Motor neuron (in vitro differentiated cells): ENCODE results near the gene CD209. TPM values are rescaled to one million over a fixed set of nuclear protein-coding genes. Genes with fewer than 3 reads are reported as not detected.
A peak's percentile ranks its signal among the peaks of the same experiment; 100 is the strongest.

ENCODE experiments used
- ATAC-seq, 8 experiments: fragments of 200-7000 bp; cut with Tn5 transposase; replicated peaks in 6 of 8; 2 replicates each; pipeline ENCODE4 v1.8.0; 2021; ENCODE audit warnings: mild to moderate bottlenecking in 8 of 8, moderate library complexity in 8 of 8
- H3K27ac ChIP-seq, 2 donors: fragments of 250-450 bp; sonication (Bioruptor Pico); 2 replicates each; pipeline ENCODE4 v1.9.0; 2021; ENCODE audit warnings: antibody characterized with exemption in 2 of 2, mild to moderate bottlenecking in 2 of 2, moderate library complexity in 1 of 2
- H3K4me1 ChIP-seq, 2 donors: fragments of 250-450 bp; sonication (Bioruptor Pico); replicated peaks in 1 of 2; 2 replicates each; pipeline ENCODE4 v1.6.1; 2021; ENCODE audit warnings: antibody characterized with exemption in 2 of 2, mild to moderate bottlenecking in 2 of 2, moderate library complexity in 1 of 2
- H3K4me3 ChIP-seq, 5 donors: fragments of 250-450 bp; sonication (Bioruptor Pico); 2 replicates each; pipeline ENCODE4 v1.9.0; 2021; ENCODE audit warnings: antibody characterized with exemption in 5 of 5, mild to moderate bottlenecking in 5 of 5, moderate library complexity in 4 of 5
- WGBS, 10 experiments: fragments of 450-650 bp; shearing (Covaris generic); methylation state at CpG; one replicate each; pipeline ENCODE4 v1.0.0; 2022; 5-methylcytosine and 5-hydroxymethylcytosine counted together
- in situ Hi-C, 9 experiments: fragments of 400-800 bp; cut with MboI; loops; one replicate each; pipeline ENCODE4 v1.15.0; 2021; ENCODE audit warnings: low sequenced_read_pairs in 9 of 9, low pct_unique_long_range_greater_than_20kb in 2 of 9; ENCODE audit not compliant: unreplicated experiment in 9 of 9
- total RNA-seq, 8 experiments: library from RNA; unstranded; fragments of 300-600 nt; gene quantifications; 2 replicates each; pipeline versions ENCODE4 v1.2.3 to v1.2.4, GENCODE V29; 2022

Gene CD209
- total RNA-seq, 8 experiments from 2014 or later = 0.09 to 0.57 (median 0.14) TPM; not detected in 2

DNA sequence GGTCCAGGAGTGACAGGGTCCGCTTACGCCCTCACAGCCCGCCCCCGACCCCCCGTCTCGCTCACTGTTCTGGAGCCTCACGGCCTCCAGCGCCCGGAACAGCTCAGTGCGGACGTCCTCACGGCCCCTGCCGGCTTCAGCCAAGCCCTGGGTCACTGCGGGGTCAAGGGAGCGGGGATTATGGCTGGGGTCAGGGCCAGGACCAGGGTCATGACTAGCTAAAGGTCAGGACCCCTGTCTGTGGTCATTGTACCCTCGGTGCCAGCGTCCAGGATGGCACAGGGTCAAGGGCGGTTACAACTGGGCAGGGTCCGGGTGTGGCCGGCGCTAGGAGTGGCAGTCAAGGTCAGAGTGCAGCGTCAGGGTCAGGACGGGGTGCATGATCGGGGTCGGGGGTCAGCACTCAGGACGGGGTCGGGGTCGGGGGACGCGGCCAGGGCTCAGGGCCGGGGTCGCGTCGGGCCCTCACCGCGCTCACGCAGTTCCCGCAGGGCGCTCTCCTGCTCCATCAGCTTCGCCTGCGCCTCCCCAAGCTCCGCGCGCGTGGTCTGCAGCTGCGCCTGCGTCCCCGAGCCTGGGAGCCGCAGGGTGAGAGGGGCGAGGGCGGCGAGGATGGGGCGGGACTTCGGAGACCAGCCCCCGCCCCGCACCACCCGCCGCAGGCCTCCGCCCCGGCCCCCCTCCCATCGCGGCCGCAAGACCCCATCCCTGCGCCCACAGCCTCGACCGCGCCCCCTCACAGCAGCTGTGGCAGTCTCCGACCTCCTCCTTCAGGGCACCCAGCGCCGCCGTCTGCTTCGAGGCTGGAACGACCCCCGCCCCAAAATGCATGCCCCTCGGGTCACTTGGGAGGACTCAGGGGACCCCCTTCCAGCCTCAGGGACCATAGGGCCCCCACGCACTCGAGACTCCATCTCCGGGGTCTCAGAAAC lies 16.8 kb downstream of the CD209 start:
- WGBS, 10 experiments = 2% methylated on average over 12 of the region's 78 CpGs; no CpG with 5 or more reads in 9 of the 10 experiments
- ATAC-seq = no peak
- no peak overlapping the region for H3K27ac ChIP-seq
- no peak overlapping the region for H3K4me3 ChIP-seq
- no peaks in the 10 kb centered on the region for H3K4me1 ChIP-seq
- in situ Hi-C loops = no loop called here

DNA sequence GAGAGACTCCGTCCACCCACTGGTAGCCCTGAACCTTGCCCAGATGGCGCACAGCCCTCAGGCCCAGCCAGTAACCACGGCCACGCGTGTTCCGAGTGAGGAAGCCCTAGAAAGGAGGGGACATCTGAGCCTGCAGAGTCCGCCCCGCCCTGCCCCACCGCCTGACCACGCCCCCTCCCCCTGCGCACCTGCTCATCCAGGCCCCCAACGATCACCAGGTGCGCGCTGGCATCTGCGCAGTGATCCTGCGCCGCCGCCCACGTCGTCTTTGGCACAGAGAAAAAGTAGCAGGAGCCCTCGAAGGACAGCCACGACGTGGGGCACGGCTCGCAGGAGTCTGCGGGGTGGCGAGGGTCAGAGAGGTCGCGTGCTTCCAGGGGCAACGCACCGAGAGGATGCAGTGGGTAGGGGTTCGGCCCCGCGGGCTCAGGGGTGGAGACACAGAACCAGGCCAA lies 17.5 kb downstream of the CD209 start:
- no peak for ATAC-seq
- H3K4me3 ChIP-seq = no peak overlapping the region
- no peak overlapping the region for H3K27ac ChIP-seq
- no peaks in the 10 kb centered on the region for H3K4me1 ChIP-seq
- in situ Hi-C loops = no loop called here
- 25 to 40% methylated on average over 1 to 4 of the region's 34 CpGs; no CpG with 5 or more reads in 8 of the 10 experiments for WGBS, 10 experiments

DNA sequence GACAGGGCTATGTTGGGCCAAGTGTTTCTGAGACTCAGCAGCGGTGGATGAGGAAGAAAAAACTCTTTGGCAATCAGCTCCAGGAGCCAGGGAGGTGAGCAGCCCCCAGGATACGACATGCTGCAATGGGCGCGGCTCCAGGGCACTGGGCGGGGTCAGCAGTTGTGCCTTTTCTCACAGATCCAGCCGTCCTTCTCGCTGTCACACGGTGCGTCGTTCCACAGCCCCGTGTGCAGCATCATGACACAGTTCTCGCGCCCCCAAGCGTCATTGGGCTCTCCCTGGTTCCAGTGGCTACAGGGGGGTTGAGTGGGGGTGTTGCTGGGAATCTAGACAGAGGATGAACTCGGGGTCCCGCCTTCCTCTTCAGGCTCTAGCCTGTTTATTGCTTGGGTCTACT lies 18.1 kb downstream of the CD209 start:
- in situ Hi-C loops = no loop called here
- no peak overlapping the region for H3K4me3 ChIP-seq
- H3K27ac ChIP-seq = no peak overlapping the region
- 4 to 100% (median 19%) methylated on average over 1 to 12 of the region's 16 CpGs; no CpG with 5 or more reads in 2 of the 10 experiments for WGBS, 10 experiments
- no peaks in the 10 kb centered on the region for H3K4me1 ChIP-seq
- peak in 3 of 8 experiments; percentile 15 to 69 (median 32) for ATAC-seq

DNA sequence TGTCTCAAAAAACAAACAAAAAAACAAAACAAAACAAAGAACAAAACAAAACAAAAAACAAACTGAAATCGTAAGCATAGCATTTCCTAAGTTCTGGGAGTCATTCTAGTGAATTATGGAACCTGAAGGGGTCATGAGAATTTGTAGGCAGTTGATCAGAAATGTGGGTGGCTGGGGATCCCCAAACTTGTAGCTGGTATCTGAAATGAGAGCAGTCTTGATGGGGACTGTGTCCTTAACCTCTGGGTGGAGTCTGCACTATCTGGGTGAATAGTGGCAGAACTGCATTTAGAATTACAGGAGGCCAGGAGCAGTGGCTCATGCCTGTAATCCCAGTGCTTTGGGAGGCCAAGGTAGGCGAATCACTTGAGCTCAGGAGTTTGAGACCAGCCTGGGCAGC lies 21.5 kb downstream of the CD209 start:
- no peak for ATAC-seq
- Histone ChIP-seq H3K4me3 (no peak overlapping the region), H3K4me1 (peaks cover 0 to 3% of the 10 kb centered on the region in 2 donors), H3K27ac (no peak overlapping the region)
- 0 to 50% (median 13%) methylated on average over 1 to 2 of the region's 2 CpGs; no CpG with 5 or more reads in 1 of the 10 experiments for WGBS, 10 experiments
- in situ Hi-C loops = no loop called here

DNA sequence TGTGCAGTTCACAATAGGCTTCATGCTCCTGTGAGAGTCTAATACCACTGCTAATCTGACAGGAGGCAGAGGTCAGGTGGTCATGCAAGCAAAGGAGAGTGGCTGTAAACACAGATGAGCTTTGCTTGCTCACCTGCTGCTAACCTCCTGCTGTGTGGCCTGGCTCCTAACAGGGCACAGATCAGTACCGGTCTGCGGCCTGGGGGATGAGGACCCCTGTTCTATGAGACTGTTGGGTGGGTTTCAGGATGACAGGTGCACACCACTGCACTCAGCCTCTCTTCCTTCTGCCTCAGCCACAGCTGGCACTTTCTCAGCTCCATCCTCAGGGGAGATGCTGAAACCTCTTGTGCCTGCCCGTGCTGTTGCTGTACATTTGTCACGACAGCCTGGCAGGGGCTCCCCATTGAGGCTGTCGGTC lies 25.1 kb downstream of the CD209 start:
- ATAC-seq = peak in 1 of 8 experiments; percentile 27
- Histone ChIP-seq H3K27ac (no peak overlapping the region), H3K4me1 (peaks cover 0 to 3% of the 10 kb centered on the region in 2 donors), H3K4me3 (no peak overlapping the region)
- in situ Hi-C loops = no loop called here
- WGBS, 10 experiments = 27 to 63% (median 45%) methylated on average over 2 to 4 of the region's 5 CpGs; no CpG with 5 or more reads in 5 of the 10 experiments

DNA sequence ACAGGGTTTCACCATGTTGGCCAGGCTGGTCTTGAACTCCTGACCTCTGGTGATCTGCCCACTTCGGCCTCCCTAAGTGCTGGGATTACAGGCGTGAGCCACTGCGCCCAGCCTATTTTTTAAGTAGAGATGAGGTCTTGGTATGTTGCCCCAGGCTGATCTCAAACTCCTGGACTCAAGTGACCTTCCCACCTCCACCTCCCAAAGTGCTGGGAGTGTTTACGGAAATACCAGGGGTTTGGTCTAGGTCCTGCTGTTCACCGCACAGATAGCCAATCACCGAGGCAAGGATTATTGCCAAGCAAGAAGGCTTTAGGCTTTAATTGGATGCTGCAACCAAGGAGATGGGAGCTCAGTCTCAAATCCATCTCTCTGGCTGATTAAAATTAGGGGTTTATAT lies 27.0 kb downstream of the CD209 start:
- in situ Hi-C loops = no loop called here
- WGBS, 10 experiments = 29 to 100% (median 80%) methylated on average over 1 to 5 of the region's 6 CpGs; no CpG with 5 or more reads in 3 of the 10 experiments
- Histone ChIP-seq H3K4me3 (no peak overlapping the region), H3K27ac (no peak overlapping the region), H3K4me1 (peaks cover 0 to 3% of the 10 kb centered on the region in 2 donors)
- no peak for ATAC-seq

DNA sequence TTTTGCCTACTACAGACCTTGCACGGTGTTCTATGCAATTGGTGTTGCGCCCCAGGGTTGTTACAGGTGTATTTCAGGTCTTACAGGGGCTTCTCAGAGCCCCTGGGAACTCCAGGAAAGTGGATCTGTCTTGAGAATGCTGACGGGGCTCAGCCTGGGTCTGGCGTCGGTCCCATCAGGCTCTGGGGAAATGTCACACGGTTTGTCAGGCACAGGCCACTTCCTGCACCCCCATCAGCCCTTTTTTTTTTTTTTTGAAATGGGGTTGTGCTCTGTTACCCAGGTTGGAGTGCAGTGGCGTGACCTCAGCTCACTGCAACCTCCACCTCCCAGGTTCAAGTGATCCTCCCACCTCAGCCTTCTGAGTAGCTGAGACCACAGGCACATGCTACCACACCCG lies 28.7 kb downstream of the CD209 start:
- 0 to 83% (median 40%) methylated on average over 1 to 3 of the region's 8 CpGs; no CpG with 5 or more reads in 5 of the 10 experiments for whole genome bisulfite sequencing, 10 experiments
- no peak overlapping the region for H3K4me3 ChIP-seq
- ATAC-seq = no peak
- H3K4me1 ChIP-seq = peaks cover 0 to 3% of the 10 kb centered on the region in 2 donors
- in situ Hi-C loops = no loop called here
- H3K27ac ChIP-seq = no peak overlapping the region

DNA sequence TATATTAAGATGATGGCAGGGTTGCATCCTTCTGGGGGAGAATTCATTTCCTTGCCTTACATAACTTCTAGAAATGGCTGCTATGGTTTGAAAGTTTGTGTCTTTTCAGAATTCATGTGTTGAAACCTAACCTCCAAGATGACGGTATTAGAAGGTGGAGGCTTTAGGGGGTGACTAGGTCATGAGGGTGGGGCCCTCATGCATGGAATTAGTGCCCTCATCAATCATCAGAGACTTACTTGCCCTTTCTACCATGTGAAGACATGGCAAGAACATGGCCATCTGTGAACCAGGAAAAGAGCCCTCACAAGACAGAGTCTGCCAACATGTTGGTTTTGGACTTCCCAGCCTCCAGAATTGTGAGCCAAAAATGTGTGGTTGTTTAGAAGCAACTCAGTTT lies 30.6 kb downstream of the CD209 start:
- H3K4me3 ChIP-seq = no peak overlapping the region
- in situ Hi-C loops = no loop called here
- WGBS, 10 experiments = 0 to 67% (median 54%) methylated on average over 1 of the region's 1 CpG; no CpG with 5 or more reads in 4 of the 10 experiments
- no peaks in the 10 kb centered on the region for H3K4me1 ChIP-seq
- H3K27ac ChIP-seq = no peak overlapping the region
- no peak for ATAC-seq

DNA sequence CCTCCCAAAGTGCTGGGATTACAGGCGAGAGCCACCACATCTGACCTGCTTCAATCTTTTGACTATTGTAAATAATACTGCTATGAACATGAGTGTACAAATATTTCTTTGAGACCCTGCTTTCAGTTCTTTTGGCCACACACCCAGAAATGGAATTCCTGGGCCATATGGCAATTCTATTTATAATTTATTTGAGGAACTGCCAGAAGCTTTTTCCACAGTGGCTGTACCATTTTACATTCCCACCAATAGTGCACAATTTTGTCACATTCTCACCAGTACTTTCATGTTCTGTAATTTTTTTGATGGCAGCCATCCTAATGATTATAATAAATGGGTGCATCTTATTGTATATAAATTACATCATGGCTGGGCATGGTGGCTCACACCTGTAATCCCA lies 31.7 kb downstream of the CD209 start:
- WGBS, 10 experiments = 40 to 86% methylated on average over 1 of the region's 1 CpG; no CpG with 5 or more reads in 8 of the 10 experiments
- no peak for ATAC-seq
- Histone ChIP-seq H3K4me3 (no peak overlapping the region), H3K4me1 (no peaks in the 10 kb centered on the region), H3K27ac (no peak overlapping the region)
- in situ Hi-C loops = no loop called here

DNA sequence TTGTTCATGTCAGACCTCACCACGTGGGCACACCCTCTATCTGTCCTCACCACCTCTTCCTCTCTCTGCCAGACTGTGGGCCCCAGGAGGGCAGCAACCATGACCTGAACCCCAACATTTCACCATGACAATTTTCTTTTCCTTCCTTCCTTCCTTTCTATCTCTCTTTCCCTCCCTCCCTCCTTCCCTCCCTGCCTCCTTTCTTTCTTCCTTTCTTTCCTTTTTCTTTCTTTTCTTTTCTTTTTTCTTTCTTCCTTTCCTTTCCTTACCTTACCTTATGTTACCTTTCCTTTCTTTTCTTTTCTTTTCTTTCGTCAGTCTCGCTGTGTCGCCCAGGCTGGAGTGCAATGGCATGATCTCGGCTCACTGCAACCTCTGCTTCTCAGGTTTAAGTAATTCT lies 36.7 kb downstream of the CD209 start:
- 18 to 90% (median 77%) methylated on average over 3 to 5 of the region's 5 CpGs; no CpG with 5 or more reads in 1 of the 10 experiments for WGBS, 10 experiments
- no peak overlapping the region for H3K4me3 ChIP-seq
- H3K4me1 ChIP-seq = no peaks in the 10 kb centered on the region
- ATAC-seq = no peak
- in situ Hi-C loops = no loop called here
- no peak overlapping the region for H3K27ac ChIP-seq

DNA sequence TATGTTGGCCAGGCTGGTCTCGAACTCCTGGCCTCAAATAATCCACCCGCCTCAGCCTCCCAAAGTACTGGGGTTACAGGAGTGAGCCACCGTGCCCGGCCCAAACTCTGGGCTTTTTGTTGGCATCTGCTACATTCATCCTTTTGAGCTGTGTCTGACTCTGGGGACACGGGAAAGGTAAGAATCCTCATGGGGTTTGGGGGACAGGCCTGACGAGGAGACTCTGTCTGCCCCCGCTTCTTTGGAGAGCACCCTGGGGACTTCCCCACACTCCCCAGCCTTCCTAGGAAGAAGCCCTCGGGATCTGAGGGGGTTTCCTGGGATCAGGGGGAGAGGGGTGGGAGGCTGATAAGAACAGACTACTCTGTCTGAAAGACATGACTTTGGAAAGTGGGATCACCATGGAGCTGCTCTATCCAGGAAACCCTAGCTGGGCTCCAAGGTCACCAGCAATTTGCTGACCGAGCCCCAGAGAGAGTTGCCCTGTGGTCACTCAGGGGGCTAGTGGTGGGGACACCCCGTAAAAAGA lies 37.3 kb downstream of the CD209 start:
- WGBS, 10 experiments = 0 to 80% (median 60%) methylated on average over 1 of the region's 10 CpGs; no CpG with 5 or more reads in 6 of the 10 experiments
- in situ Hi-C loops = no loop called here
- Histone ChIP-seq H3K4me1 (no peaks in the 10 kb centered on the region), H3K27ac (no peak overlapping the region), H3K4me3 (no peak overlapping the region)
- no peak for ATAC-seq

DNA sequence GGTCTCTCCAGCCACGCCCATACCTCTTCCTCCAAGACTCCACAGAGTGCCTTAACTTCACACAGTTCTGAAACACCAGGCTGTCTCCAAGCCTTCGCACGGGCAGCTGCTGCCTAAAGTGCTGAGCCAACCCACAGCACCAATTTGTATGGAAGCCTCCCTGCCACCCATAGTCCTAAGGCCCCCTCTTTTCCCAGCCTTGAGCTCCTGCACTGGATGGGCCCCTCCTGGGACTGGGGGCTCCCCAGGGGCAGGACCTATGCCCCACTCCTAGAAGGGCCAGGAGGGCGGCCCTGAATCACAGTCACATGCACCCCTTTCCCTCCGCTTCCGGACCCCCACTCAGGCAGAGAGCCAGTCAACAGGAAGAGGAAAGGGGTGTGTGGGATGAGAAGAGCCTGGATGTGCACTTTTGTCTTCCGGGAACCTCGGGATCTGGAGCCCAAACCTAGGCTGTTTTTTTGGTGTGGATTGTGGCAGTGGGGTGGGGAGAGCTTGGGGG lies 40.3 kb downstream of the CD209 start:
- no peak for ATAC-seq
- no peak overlapping the region for H3K27ac ChIP-seq
- H3K4me3 ChIP-seq = no peak overlapping the region
- WGBS, 10 experiments = 0 to 60% (median 33%) methylated on average over 1 to 5 of the region's 8 CpGs; no CpG with 5 or more reads in 5 of the 10 experiments
- no peaks in the 10 kb centered on the region for H3K4me1 ChIP-seq
- in situ Hi-C loops = no loop called here
